Lower lobe of right lung (tissue), 2 donors: Measurements from ENCODE around the gene PCDH9. TPM values are rescaled to one million over a fixed set of nuclear protein-coding genes. Genes with fewer than 3 reads are reported as not detected.
"Not testable (repeated sequence)": the region's sequence is repeated elsewhere in the genome, so short reads cannot be mapped to it uniquely, and the experiment has no call there.

Experiments used
- ATAC-seq, 2 donors: fragments of 200-7000 bp; cut with Tn5 transposase; one replicate each; pipeline ENCODE4 v1.9.1; 2020 to 2022; ENCODE audit warnings: mild to moderate bottlenecking in 2 of 2, moderate library complexity in 2 of 2
- DNase-seq: peaks from one replicate; pipeline ENCODE4 v3.0.0-alpha.2; 2020
- H3K27ac ChIP-seq: fragments of 200-600 bp; one replicate; pipeline ENCODE4 v1.8.0; 2022
- H3K27me3 ChIP-seq: fragments of 200-600 bp; one replicate; pipeline ENCODE4 v1.8.0; 2022; ENCODE audit warnings: low read depth
- H3K36me3 ChIP-seq: fragments of 200-600 bp; one replicate; pipeline ENCODE4 v1.8.0; 2022; ENCODE audit warnings: mild to moderate bottlenecking
- H3K4me1 ChIP-seq: fragments of 200-600 bp; one replicate; pipeline ENCODE4 v1.8.0; 2022
- H3K4me3 ChIP-seq: fragments of 200-600 bp; one replicate; pipeline ENCODE4 v1.8.0; 2022; ENCODE audit warnings: mild to moderate bottlenecking
- H3K9me3 ChIP-seq: fragments of 200-600 bp; one replicate; pipeline ENCODE4 v1.8.0; 2022
- CTCF ChIP-seq: fragments of 200-600 bp; IDR thresholded peaks from one replicate; pipeline ENCODE4 v1.8.0; 2022; ENCODE audit warnings: antibody characterized with exemption, mild to moderate bottlenecking
- intact Hi-C: fragments of 100-400 bp; cut with DNase I; formaldehyde crosslinking; loops from one replicate; pipeline ENCODE4 v1.11.0; 2022
- total RNA-seq: library from RNA; stranded (reverse); fragmentation: NEBNext Ultra II Directional; extraction: Animal tissue kit (Norgen Biotek cat#: 25700); gene quantifications from one replicate; pipeline ENCODE4 v1.2.1, GENCODE V29; 2021
- donor health status: DM: no; HTN: yes; CAD: no; lungs with severe emphysema.

Gene PCDH9
- total RNA-seq, 1 donor from 2014 or later = 8.9 TPM

- no peak overlapping the region for H3K27ac ChIP-seq
- no peak overlapping the region for H3K4me3 ChIP-seq
- H3K4me1 ChIP-seq = no peaks in the 10 kb centered on the region
- intact Hi-C loops = no loop called here
- DNase-seq (no peak), ATAC-seq (no peak)
- no peaks in the 10 kb centered on the region for H3K9me3 ChIP-seq
- H3K36me3 ChIP-seq = no peaks in the 10 kb centered on the region
- no peak for TF ChIP-seq CTCF
- H3K27me3 ChIP-seq = no peaks in the 10 kb centered on the region
Observed at GRCh38 chr13:67100730-67101129, 129.4 kb downstream of the PCDH9 start.

GRCh38 chr13:67099494-67099893, 130.6 kb downstream of the PCDH9 start:
- DNase-seq = no peak
- no peak overlapping the region for H3K4me3 ChIP-seq
- no peaks in the 10 kb centered on the region for H3K4me1 ChIP-seq
- H3K27ac ChIP-seq = no peak overlapping the region
- ATAC-seq = no peak
- H3K9me3 ChIP-seq = no peaks in the 10 kb centered on the region
- no peak for TF ChIP-seq CTCF
- H3K36me3 ChIP-seq = no peaks in the 10 kb centered on the region
- intact Hi-C loops = no loop called here
- H3K27me3 ChIP-seq = no peaks in the 10 kb centered on the region

- H3K4me1 ChIP-seq = no peaks in the 10 kb centered on the region
- TF ChIP-seq CTCF = no peak
- no peak overlapping the region for H3K4me3 ChIP-seq
- H3K27me3 ChIP-seq = no peaks in the 10 kb centered on the region
- H3K9me3 ChIP-seq = no peaks in the 10 kb centered on the region
- H3K27ac ChIP-seq = no peak overlapping the region
- no peak for DNase-seq
- ATAC-seq = no peak
- intact Hi-C loops = no loop called here
- no peaks in the 10 kb centered on the region for H3K36me3 ChIP-seq
Observed at GRCh38 chr13:67097892-67098452, 132.2 kb downstream of the PCDH9 start.

GRCh38 chr13:67096893-67097292, 133.2 kb downstream of the PCDH9 start:
- DNase-seq, H3K27me3 ChIP-seq, intact Hi-C loops, H3K4me3 ChIP-seq, H3K36me3 ChIP-seq, H3K9me3 ChIP-seq, H3K27ac ChIP-seq, ATAC-seq, H3K4me1 ChIP-seq: not testable (repeated sequence)

GRCh38 chr13:67096418-67096817, 133.7 kb downstream of the PCDH9 start:
- H3K27me3 ChIP-seq = no peaks in the 10 kb centered on the region
- no peaks in the 10 kb centered on the region for H3K36me3 ChIP-seq
- H3K27ac ChIP-seq = no peak overlapping the region
- no peaks in the 10 kb centered on the region for H3K4me1 ChIP-seq
- DNase-seq (no peak), ATAC-seq (no peak)
- TF ChIP-seq CTCF = no peak
- H3K4me3 ChIP-seq = no peak overlapping the region
- intact Hi-C loops = no loop called here
- no peaks in the 10 kb centered on the region for H3K9me3 ChIP-seq

GRCh38 chr13:67095621-67096020, 134.5 kb downstream of the PCDH9 start:
- no peaks in the 10 kb centered on the region for H3K27me3 ChIP-seq

More at GRCh38 chr13:67095621-67096020, 134.5 kb downstream of the PCDH9 start:
- Histone ChIP-seq H3K27ac (no peak overlapping the region), H3K36me3 (no peaks in the 10 kb centered on the region), H3K4me3 (no peak overlapping the region), H3K4me1 (no peaks in the 10 kb centered on the region), H3K9me3 (no peaks in the 10 kb centered on the region)
- intact Hi-C loops = no loop called here
- TF ChIP-seq CTCF = no peak
- DNase-seq (no peak), ATAC-seq (no peak)
